C1 segment of cervical spinal cord (tissue), 14 donors: Measurements from ENCODE around the gene COL21A1.

Experiments
- DNase-seq, 14 donors: peaks; one replicate each; lab custom pipeline; 2025; lab: John Stamatoyannopoulos, UW

Gene COL21A1

DNA sequence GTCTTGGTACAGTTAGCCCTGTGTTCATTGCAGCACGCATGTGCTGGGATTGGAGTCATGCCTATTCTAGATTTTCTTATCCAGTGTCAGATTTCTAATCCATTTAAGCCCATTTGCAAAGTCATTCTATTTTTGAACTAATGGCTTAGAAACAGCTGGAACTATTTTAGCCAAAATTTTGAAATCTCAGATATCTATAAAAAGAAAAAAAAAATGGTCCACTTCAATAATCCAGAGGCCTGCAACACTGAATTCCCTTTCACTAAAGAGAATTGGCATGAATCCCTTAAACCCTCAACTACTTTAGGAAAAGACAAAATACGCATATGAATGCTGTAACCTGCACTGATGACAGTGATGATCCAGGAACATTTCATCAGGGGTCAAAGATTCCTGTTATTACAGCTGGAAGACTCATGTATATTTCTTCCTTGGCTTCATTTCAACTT lies 1.5 kb downstream of the COL21A1 start:
- no peak for DNase-seq

DNA sequence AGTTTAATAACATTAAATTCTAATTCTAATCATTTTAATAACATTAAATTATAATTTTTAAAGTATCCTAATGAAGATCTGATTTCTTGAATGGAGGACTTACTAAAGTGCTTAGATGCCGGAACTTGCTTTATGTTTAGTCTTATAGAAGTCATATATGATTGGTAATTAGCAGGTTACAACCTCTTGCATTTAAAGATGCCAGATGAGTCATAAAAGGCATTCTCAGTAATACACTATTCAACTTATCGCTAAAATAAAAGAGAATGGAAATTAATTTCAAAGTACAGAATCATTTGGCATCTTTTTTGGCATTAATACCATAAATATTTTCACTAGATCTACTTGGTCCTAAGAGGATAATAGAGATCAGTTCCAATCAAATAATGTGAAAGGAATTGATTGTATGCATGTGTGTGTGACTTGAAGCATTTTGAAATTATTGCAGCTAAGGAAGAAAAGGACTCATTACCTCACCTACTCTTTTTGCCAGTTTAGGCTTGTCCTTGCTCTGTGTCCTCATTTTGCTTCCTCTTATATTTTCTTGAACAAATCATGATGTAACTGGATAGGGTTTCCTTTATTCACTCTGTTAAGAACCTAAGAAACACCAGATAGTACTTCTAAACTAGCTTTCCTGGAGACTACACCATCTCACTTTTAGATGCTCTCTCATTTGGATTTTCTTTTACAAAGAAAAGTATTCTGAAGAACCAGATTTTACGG lies 2.7 kb downstream of the COL21A1 start:
- DNase-seq = no peak

DNA sequence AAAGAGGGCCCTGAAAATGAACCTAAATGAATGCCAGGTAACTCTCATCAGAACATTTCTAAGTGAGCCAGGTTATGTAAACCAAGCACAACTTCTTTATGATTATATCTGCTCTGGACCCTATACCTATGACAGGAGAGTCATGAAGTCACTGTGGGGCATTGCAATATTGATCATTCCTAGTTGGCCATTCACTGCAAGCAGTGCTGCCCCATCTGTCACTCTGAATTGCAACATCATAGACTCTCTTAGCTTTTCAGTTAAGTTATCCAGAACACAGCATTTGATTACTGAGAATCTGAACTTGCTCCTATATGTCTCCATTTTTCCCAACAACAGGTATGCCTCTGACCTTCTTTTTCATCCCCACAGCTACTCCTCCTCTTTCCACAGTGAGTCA lies 3.3 kb downstream of the COL21A1 start:
- DNase-seq = no peak

DNA sequence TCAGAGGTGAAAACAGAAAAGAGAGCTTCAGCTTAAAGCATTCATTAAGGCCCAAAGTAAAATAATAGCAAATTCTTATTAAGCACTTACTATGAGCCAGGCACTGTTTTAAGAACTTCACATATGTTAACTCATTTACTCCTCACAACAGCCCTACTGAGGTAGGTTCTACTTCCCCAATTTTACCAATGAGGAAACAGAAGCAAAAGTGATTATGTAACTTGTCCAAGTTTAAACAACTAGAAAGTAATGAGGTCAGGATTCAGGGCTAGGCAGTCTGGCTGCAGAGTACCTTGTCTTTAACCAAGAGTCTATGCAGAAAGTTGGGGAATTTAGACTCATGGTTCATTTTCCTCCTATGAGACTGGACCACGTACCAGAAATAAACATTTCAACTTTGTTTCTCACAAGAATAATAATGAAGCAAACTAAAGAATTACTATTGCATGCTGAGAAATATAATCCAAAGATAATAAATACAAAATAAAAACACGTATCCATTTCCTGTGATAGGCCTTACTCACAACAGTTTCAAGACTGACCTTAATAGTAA lies 3.8 kb downstream of the COL21A1 start:
- DNase-seq = no peak

DNA sequence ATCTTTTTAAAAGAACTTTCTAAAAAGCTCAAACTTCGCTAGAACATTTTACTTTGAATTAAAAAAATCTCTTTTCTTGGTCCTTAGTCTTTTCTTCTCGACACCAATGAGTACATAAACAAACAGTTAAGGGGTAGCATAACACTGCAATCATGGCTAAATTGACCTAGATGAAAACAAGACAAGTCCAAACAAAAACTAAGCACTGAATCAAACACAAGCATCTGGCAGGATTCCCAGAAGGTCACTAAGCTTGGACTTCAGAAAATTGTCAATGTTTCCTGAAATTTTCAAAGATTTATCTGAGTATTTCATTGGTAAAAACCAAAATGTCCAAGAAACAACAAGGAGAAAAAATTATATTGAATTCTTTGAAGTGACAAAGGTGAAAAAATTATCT lies 5.0 kb downstream of the COL21A1 start:
- no peak for DNase-seq

DNA sequence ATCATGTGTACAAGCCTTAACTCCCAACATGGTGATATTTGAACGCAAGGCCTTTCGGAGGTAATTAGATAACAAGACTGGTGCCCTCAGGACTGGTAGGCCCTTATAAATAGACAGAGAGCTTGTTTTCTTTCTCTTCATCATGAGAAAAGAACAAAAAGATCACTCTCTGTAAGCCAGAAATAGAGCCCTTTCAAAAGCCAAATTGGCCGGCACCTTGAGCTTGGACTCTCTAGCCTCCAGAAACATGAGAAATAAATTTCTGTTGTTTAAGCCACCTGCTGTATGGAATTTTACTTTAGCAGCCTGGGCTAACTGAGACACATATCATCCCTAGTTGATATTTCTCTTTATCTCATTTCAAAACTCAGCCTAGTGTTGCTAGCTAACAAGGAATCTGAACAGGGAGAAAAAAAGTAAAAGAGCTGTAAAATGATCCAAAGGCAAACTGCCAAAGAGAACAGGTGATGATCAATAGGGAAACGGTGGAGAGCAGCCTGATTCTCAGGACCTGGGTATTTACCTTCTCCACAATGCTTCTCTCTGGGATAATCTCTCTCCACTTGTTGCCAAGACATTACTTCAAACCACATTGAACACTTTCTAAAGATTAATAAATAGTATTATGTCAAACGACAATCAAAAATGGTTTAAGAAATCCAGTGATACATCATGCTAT lies 6.1 kb downstream of the COL21A1 start:
- DNase-seq = no peak

DNA sequence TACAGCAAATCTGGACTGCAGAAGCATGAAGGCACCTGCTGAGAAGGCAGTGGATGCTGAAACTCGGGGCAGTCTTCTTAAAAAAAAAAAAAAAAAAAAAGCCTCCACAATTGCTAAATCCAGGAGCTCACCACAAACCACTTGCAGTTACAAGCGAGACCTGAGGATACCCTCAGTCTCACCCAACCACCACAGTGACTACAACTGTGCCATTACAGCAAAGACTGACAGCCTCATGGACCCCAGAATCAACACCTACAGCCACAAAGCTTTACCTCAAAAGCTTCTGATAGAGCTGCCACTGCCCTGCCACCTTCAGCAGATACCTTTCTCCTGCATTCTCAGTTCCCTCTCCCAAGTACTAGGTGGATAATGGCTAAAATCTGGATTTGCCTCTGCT lies 9.0 kb downstream of the COL21A1 start:
- no peak for DNase-seq

DNA sequence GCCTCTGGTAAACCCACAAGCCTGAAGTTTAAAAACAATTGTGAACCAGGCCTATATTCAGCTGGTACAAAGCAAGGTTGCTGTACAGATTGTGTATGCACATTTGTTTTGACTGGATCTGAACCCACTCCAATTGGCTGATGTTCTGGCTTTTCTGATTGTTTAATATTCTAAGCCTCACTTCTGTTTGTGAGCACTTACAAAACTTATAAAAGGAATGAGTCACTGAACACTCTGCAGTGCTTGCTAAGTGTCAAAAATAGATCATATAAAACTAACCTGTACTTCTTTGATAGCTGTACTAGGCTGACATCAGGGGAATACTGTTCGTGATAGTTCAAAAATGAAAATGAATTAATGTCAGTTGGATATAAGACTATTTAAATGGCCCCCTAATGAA lies 12.1 kb downstream of the COL21A1 start:
- DNase-seq = no peak

DNA sequence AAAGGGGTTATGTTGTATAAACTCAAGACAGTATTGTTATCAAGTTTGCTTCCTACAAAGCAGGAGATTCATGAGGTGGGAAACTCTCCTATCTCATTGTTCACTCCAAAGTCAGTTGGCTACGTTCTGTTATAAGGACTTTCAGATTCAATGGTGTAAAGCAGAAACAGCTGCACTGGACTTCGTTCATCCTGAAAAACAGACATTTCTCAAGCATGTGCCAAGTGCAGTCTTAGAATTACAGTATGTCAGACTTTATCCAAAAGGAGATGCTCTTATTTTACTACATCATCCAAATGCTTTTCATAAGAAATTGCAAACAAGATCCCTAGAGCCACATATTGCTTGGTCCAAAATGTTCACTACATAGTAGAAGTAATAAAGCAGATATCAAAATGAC lies 14.9 kb downstream of the COL21A1 start:
- DNase-seq = no peak

DNA sequence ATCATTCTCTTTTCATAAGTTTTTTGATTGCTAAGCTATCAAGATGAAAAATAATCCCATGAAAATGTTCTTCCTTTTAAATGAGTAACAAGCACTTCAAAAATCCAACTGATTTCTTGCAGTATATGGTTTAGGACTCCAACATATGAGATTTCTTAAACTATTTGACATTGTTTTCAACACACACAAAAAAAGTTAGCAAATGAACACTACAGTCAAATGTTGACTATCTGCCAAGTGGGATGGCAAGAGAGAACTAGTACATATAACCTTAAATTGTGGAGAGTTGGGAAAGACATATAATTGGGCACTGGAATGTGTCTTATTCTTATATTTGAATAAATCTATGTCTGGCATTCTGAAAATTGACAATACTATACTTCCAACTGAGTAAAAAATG lies 15.6 kb downstream of the COL21A1 start:
- DNase-seq = no peak

DNA sequence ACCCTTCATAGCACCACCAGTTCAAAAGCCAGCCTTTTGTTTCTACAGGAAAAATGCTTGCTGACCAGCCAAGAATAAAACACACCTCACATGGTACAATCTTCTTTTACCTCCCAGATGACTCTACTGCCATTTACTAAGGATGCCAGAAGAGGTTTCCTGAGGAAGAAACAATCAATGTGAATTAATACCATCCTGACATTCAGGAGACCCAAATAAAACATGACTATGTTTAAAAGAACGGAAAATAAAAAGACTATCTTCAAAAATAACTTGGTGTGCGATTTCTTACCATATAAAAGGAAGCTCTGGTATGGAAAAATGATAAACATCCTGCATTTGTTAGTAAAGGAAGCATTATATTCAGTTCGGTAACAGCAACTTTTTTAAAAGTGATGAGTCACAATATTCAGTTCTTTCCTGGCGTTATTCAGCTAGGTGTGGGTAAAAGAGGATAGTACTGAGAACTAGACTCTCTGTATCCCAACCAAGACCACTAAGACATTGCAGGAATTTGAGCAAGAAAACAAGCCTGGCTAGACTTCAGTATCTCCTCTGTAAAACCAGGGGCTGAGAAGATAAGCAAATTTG lies 16.3 kb downstream of the COL21A1 start:
- DNase-seq = no peak

DNA sequence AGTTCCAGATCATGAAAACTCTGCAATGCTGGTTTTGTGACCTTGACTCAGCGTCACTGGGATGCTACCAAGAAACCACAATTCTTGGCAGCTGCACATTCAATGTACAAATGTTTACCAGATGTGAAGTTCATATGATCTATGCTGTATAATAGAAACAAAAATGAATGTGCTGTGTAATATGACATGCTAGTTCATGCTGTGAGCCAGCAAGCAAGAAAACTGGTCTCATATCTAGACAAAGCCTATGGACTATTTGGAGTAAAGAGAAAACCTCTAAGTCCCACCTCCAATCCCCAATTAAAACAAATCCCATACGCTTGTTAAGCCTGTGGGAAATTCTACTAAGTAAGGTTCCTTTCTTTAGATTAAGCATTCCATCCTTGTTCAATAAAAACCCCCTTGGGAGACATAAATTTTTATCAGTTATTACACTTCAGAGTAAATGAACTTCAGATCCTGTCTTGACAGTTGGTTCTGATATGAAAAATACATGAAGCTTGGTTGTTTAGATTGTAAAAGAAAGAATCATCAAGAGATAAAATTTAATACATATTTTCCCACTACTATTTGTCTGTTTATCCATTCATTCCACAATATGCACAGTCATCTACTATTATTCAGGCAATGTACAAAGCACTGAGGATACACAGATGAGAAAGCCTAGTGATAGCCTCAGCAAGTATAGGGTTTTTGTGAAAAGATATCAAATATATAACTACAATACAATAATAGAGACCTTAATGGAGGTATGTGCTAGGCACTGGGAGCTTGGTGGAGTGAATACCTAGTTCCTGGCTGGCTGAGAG lies 20.1 kb downstream of the COL21A1 start:
- DNase-seq = no peak

DNA sequence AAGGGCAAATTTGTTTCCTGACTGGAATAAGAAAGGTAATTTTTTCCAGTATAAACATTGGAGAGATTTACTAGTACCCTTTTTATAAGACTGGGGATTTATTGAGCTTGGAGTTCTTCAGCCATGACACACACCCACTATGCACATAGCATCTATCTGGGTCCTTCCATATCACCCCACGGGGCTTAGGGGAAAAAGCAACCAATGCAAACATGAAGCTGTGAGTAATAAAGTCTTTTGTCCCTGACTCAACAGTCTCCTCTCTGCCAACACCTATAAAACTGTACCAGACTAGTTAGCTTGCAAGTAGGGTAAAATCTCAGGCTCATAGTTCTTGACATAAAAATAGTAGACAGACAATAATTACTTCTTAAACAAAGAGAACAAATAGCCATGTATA lies 23.4 kb downstream of the COL21A1 start:
- DNase-seq = no peak

DNA sequence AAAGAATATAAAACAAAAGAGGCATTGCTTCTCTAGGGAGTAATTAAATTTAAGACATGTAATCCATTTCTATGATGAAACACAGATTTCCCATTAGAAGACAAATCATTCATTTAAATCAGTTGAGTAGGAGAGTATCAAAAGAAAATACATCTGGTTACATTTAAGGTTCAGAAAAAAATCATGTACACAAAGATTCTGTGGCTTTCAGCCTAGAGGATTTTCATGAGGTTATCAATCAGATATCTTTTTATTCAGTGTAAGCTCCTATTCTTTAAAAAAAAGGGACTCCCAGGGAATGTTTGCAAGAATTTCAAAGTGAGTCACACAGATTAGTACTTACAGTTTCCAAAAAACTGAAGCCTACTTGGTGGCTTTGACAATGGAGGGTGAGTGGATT lies 24.9 kb downstream of the COL21A1 start:
- no peak for DNase-seq

DNA sequence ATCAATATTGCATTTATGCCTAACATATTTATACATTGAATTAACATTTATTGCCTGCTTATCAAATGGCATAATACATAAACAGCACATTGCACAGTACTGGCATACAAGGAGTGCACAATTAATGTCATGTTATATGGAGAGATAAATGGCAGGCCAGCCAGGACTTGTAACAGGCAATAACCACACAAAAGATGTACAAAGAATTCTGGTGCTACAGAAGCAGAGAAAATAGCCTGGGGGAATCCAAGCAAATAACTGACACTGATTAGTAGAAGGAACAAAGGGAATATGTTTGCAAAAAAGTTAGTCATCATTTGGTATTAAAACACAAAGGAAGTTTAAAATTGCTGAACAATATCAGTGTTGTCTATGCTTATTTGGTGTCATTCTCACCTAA lies 27.3 kb downstream of the COL21A1 start:
- DNase-seq = no peak

DNA sequence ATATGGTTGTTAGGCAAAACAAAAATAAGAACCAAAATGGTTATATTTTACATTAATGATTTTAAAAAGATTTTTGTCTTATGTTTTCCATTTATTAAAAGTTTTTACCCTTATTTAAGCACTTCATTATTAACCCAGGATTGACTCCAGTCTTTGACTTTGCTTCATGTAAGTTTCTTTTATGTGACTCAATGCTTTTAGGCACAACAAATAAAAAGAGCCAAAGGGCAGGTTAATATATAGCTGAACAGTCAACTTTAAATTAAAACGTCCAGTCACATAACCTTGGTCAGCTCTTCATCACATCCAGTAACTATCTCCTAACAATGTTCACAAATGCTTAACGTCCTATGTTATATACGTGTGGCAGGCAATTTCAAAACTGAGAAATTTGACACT lies 32.7 kb downstream of the COL21A1 start:
- DNase-seq = no peak

DNA sequence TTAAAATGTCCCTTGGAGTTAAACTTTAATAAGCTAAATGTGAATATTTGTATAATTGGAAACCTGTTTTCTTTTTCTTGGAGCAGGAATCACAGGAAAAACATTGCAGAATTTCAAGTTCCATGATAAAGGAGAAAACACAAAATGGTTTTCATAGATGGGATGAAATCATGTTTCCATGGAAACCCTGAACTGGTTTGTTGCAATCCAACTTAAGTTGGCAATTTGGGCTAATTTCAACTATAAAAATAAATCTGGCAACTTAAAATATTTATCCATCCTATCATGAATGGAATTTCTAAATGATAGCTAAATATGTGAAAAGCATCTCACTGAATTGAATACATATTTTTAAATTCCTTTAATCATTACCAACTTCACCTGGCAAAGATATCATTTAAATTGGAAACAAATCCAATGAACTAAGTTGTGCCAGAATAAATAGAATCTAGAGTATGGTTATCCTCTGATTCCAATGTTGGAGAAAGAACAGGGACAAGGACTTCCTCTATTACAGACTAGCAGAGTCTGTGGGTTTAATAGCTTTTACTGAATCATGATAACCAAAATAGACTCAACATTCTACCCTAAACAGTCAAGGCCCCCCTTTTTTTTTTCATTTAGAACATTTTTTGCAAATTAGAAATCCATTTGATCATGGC lies 33.2 kb downstream of the COL21A1 start:
- no peak for DNase-seq

DNA sequence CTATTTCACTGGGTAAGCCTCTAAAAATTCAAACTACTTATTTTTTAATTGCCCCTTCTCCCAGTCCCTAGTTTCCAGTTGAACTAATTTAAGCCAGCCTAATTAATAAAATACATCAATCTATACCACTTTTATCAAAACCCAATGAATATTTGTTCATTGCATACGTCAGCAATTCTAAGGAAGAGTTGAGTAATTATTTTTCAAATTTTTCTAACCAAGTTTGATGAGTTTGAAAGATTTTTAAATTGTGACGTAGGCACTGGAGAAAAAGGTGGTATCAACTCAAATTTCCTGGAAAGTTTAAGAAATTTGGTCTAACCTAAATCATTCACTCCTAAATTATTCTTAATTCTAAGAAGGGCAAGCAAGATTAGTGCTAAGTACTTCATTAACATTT lies 35.7 kb downstream of the COL21A1 start:
- no peak for DNase-seq

DNA sequence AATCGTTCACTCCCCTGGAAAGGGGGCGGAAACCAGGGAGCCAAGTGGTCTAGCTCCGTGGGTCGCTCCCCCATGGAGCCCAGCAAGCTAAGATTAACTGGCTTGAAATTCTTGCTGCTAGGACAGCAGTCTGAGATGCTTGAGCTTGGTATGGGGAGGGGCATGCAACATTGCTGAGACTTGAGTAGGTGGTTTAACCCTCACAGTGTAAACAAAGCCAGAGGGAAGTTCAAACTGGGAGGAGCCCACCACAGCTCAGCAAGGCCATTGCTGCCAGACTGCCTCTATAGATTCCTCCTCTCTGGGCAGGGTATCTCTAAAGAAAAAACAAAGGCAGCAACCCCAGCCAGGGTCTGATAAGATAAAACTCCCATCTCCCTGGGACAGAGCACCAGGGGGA lies 43.2 kb downstream of the COL21A1 start:
- no peak for DNase-seq

DNA sequence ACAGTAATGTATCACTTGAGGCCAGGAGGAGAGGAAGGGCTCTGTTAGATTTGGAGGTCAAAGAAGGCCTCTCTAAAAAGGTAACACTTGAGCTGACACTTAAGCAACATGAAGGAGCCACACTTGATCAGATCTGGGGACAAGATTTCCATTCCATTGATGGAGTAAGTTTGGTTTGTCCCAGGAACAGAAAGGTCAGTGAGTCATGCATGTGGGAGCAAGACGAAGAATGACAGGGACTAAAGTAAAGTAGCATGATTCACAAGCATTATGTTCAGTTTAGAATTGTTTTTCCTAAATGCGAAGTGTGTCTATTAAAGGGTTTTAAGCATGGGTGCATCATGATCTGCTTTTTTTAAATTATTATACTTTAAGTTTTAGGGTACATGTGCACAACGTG lies 47.4 kb downstream of the COL21A1 start:
- no peak for DNase-seq

DNA sequence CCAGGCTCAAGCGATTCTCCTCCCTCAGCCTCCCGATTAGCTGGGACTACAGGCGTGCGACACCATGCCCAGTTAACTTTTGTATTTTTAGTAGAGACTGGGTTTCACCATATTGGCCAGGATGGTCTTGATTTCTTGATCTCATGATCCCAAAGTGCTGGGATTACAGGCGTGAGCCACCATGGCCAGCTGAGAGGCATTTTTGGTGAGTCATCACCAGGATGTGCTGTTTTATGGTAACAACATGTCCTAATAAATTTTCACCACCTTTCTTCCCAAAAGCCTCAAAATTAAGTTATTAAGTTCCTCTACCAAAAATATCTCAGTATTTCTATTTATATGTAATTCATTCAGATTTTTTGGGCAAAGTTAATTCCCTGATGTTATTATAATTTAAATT lies 53.5 kb downstream of the COL21A1 start:
- no peak for DNase-seq
